ENCODE results near the gene CIAO2B.
"Not testable (repeated sequence)": the region's sequence is repeated elsewhere in the genome, so short reads cannot be mapped to it uniquely, and the experiment has no call there.

Gene CIAO2B

DNA sequence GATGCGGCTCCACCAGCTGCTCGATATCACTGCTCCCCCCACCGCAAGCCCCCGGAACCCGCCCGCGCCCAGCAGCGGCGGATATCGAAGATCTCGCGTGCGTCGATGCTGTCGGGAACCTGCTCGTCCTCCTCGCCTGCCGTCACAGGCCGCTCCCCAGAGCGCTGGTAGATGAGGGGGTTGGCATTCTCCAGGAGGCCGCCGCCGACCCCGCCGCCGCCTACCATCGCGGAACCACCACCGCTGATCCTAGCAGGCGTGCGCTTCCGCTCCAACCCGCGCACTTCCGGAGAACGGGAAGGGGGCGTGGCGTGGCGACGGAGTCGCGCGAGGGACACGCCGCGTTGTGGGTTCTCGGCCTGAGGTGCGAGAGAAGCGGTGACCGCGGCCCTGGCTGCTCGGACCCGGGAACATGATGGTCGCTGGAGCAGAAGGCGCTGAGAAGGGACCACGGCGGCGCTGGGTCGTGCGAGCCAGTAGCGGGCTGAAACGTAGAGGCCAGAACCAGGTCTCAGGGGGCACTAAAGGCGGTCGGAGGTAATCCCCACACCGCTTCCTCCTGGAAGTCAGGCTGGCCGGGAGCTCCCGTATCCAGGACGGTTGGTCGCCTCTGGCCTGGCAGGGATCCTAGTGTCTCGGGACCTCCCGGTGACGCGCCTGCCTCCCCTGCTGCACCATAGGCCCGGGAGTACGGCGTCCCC lies at the start of gene CIAO2B:
Gene CIAO2B, minus strand, starts transcription at position 265 of the 701 bp plus-strand sequence. Its CDS starts 38 bp downstream, at position 227.
- peak; percentile 91 for DNase-seq

DNA sequence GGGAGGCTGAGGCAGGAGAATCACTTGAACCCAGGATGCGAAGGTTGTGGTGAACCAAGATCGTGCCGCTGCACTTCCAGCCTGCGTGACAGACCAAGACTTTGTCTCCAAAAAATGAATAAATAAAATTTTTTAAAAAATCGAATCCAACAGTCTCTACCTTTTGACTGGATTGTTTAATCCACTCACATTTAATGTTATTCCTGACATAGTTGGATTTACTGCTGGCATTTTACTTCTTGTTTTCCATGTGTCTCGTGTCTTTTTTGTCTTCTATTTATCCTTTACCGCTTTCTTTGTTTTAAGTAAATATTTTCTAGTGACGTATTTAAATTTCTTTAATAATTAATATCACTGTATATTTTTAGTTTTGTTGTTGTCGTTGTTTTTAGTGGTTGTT lies 48.8 kb upstream of the CIAO2B start:
- no peak for DNase-seq

DNA sequence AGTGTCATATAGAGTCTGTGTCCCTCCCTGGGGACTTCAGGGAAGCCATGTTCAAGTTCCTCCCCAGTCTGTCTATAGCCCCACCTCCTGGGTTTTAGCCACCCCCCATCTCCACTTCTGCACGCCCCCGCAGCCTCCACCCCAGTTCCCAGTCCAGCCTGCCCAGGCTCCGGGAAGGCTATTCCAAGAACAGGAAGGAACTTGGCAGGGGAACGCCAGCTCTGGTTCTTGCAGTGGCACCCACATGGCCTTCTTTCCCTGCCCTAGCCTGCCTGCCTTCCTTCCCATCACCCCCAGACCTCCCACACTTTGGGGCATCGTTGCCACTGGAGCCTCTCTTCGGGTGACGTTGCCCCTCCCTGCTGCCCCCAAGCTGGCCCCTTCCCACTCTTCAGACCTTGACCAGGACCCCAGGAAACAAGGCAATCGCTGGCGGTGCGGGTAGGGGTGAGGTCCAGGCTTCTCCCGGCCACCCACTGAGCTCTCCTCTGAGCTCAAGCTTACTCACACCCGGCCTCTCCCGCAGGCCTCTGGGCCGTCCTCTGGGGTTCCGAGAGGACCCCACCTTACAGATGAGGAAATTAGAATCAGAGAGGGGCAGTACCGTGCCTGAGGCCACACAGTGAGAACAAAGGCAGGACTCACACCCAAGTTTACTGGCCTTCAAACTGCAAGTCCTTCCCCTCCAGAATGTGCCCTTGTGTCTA lies 45.0 kb upstream of the CIAO2B start:
- DNase-seq: no peak

DNA sequence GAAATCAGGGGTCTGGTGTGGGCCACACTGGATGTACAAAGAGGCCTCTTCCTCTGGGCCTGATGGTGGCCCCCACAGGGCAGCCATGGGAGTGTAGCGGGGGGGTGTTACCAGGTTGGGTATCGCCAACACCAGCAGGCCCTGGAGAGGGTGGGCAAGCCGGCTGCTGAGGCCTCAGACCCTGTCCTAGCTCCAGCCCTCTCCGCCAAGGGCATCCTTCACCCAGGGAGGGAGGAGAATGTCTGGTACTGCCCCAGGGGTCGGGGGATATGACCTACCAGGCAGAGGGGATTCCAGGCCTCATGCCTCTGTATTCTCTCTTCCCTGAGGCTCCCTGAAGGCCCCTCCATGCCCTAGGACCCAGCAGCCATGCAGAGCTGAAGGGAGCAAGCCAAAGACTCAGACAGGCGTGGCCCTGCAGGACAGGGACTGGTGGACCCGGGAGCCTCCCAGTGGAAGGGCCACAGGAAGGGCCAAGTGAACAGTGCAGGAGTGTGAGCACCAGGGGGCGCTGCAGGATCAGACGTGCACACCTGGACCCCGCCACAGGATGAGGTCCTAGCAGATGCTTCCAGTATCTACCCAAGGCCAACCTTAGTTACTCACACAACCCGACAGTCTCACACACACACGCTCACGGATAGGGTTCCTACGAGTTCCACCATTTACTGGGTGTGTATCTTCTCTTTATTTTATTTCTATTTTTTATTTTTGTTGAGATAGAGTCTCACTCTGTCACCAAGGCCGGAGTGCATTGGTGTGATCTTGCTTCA lies 43.3 kb upstream of the CIAO2B start:
- peak; percentile 90 for DNase-seq

DNA sequence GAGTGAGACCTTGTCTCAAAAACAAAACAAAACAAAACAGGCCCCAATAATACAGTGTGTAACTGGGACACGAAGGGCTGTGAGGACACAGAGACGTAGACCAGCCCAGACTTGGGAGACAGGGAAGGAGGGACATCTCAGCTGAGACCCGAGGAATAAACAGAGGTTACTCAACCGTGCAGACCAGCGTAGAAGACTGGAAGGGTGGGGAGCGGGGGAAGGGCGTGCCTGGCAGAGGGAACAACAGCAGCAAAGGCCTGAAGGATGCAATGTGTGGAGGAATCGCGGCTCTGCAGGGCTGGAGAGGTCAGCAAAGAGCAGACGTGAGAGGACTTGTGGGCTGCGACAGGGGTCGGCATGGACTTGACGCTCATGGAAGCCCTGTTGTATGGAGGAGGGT lies 42.5 kb upstream of the CIAO2B start:
- DNase-seq: no peak

DNA sequence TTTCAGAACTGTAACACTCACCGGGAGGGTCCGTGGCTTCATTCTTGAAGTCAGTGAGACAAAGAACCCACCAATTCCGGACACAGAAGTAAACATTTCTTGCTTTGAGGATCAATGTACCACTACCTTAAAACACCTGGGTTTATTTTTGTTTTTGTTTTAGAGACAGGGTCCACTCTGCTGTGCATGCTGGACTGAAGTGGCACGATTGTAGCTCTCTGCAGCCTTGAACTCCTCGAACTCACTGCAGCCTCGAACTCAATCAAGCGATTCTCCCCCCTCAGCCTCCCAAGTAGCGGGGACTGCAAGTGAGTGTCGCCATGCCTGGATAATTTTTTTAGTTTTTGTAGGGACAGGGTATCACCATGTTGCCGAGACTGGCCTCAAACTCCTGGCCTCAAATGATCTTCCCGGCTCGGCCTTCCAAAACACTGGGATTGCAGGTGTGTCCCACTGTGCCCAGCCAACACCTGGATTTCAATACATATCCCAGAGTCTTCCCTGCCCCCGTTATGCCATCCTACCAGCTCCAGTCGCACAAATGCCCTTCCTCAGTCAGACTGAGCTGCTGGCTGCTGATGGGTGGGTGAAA lies 41.2 kb upstream of the CIAO2B start:
- DNase-seq: no peak

DNA sequence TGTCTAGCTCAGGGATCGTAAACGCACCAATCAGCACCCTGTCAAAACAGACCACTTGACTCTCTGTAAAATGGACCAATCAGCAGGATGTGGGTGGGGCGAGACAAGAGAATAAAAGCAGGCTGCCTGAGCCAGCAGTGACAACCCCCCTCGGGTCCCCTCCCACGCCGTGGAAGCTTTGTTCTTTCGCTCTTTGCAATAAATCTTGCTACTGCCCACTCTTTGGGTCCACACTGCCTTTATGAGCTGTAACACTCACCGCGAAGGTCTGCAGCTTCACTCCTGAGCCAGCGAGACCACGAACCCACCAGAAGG lies 40.7 kb upstream of the CIAO2B start:
- peak; percentile 61 for DNase-seq

DNA sequence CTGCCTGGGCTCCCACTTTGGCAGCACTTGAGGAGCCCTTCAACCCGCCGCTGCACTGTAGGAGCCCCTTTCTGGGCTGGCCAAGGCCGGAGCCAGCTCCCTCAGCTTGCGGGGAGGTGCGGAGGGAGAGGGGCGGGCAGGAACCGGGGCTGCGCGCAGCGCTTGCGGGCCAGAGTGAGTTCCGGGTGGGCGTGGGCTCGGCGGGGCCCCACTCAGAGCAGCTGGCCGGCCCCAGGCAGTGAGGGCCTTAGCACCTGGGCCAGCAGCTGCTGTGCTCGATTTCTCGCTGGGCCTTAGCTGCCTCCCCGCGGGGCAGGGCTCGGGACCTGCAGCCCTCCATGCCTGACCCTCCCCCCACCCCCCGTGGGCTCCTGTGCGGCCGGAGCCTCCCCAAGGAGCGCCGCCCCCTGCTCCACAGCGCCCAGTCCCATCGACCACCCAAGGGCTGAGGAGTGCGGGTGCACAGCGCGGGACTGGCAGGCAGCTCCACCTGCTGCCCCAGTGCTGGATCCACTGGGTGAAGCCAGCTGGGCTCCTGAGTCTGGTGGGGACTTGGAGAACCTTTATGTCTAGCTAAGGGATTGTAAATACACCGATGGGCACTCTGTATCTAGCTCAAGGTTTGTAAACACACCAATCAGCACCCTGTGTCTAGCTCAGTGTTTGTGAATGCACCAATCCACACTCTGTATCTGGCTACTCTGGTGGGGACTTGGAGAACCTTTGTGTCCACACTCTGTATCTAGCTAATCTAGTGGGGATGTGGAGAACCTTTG lies 40.1 kb upstream of the CIAO2B start:
- DNase-seq: not testable (repeated sequence)

DNA sequence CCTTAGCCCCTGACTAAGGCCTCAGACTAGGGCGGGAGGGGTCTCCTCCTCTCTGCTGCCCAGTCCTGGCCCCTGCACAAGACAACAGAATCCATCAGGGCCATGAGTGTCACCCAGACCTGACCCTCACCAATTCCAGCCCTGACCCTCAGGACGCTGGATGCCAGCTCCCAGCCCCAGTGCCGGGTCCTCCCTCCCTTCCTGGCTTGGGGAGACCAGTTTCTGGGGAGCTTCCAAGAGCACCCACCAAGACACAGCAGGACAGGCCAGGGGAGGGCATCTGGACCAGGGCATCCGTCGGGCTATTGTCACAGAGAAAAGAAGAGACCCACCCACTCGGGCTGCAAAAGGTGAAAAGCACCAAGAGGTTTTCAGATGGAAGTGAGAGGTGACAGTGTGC lies 39.5 kb upstream of the CIAO2B start:
- DNase-seq: no peak

DNA sequence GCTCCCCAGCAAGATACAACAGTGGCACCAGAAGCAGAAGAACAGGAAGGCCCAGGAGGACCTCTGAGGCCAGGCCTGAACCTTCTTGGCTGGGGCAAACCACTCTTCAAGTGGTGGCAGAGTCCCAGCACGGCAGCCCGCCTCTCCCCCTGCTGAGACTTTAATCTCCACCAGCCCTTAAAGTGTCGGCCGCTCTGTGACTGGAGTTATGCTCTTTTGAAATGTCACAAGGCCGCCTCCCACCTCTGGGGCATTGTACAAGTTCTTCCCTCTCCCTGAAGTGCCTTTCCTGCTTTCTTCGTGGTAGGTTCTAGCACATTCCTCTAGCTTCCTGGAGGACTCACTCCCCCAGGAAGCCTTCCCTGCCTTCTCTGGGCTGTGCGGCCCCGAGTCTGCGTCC lies 38.8 kb upstream of the CIAO2B start:
- DNase-seq: no peak

DNA sequence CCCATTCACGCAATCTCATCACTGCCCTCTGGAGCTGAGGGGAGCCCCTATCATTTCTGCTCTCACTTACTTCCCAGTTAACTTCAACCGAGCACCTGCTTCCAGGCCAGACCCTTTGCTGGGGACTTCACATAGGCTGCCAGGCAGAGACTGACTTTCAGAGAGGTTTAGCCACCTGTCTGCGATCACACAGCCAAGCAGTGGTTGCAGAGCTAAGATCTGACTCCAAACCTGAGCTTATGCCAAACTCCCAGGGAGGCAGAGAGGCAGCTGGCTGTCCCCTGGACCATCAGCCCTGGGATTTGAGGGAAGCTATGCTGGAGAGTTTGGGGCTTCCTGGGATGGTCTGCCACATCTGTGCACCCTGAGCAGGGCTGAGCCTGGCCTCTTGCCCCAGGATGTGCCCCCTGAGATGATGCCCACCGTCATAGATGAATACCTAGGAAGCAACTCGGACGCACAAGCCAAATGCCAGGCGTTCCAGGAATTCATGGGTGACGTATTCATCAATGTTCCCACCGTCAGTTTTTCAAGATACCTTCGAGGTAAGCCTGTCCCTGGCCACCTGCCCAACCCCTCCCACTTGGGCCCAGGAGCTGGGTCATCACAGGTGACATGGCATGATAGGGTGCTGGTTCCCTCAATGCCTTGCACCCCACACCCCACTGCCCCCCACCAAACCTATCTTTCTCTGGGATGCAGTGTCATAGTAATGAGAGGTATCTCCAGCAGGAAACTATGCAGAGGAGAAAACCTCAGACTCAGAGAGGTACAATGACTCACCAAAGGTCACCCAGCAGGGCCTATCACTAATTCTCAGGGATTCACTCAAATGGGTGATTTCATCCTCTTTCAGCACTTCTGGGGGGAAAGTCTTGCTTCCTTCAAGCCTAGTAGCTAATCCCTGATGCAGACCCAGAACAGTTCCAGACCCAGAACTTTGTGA lies 36.8 kb upstream of the CIAO2B start:
- DNase-seq: no peak

DNA sequence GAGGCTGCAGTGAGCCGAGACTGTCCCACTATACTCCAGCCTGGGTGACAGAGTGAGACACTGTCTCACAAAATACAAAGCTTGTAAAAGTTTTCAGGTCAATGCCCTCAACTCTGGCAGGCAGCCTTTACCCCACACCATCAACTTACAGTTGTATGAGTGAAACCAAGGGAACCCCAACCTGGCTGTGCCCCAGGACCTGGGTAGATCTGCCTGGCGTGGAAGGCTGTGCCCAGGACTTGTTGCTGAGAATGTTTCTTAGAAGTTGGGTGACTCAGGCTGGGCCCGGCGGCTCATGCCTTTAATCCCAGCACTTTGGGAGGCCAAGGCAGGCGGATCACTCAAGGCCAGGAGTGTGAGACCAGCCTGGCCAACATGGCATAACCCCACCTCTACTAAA lies 34.6 kb upstream of the CIAO2B start:
- DNase-seq: no peak

DNA sequence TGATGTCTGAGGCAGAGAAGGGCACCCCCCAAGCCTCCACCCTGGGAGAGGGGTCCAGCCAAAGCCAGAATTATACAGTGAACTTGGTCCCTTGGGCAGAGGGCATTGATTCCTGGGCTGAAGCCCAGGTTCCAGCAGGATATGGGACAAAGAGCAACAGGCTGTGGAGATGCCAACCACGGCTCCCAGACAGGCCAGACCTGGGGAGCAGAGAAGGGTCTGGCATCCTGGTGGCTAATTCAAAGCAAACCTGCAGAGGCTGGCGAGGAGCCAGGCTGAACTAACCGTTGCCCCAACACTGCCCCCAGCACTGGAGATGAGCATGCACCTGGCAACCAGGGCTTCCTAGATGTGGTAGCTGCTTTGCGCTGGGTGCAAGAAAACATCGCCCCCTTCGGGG lies 29.8 kb upstream of the CIAO2B start:
- DNase-seq: no peak

DNA sequence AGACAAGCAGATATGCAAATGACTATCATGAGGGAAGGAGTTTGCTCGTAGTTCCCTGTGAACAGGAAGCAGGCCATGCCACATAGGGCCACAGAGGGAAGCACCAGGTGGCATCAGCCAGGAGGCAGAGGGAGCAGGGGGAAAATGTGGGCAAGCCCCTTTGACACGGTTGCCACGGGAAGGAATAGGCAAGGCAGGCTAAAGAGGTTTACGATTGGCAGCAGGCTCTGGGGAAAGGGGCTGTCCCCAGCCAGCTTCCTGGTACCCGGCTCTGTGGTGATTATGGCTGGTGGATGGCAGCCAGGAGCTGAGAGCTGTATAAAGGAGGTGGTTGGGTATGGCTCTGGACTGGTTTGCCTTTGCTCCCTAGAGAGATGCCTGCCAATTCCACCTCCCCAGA lies 27.7 kb upstream of the CIAO2B start:
- no peak for DNase-seq

DNA sequence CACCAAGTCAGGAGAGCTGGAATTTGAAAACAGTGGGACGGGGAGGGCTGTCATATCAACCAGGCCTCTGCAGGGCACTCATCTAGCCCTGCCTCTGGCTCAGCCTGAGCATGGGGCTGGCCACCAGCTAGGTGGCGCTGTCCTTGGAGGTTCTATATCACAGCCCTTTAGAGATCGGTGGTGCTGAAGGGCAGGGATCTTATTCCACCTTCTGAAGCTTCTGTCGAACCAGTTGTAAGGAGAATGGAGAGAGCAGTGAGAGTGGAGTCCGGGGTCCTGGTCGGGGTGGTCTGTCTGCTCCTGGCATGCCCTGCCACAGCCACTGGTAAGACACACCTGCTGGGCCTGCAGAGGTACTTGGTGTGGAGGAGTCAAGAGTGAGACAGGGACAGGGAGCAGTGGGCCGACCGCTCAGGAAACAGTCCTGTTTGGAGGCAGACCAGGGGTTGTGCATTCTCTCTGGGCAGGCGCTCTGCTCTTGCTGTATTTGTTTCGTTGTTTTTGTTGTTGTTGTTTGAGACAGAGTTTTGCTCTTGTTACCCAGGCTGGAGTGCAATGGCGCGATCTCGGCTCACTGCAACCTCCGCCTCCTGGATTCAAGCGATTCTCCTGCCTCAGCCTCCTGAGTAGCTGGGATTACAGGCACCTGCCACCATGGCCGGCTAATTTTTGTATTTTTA lies 27.0 kb upstream of the CIAO2B start, which contains the start of gene CES3:
Gene CES3, plus strand, starts transcription at position 202 of the 680 bp plus-strand sequence. Its CDS starts 42 bp downstream, at position 244.
- peak; percentile 71 for DNase-seq

DNA sequence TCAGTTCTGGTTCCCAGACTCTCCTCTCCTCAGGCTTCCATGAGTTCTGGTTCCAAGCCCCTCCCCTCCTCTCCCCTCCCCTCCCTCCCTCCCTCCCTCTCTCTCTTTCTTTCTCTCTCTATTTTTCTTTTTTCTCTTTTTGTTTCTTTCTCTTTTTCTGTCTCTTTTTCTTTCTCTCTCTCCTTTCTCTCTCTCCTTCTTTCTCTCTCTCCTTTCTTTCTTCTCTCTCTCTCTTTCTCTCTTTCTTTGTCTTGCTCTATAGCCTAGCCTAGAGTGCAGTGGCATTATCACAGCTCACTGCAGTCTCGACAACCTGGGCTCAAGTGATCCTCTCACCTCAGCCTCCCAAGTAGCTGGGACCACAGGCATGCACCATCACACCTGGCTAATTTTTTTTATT lies 26.1 kb upstream of the CIAO2B start:
- no peak for DNase-seq

DNA sequence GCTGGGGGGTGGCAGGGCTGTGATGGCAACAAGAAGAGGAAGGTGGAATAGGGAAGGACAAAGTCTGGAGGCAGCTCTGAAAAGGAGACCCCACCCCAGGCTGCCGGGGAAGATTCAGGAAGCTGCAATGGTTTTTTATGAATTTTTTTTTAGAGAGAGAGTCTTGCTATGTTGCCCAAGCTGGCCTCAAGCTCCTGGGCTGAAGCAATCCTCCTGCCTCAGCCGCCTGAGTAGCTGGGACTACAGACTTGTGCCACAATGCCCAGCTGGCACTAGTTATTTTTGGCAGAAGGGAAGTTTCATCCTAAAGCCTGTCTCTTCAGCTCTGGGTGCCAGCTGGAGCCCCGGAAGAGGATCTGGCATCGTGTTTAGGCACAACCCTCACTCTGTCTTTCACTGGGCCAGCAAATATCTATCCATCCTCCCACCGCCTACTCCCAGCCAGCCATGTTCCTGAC lies 25.5 kb upstream of the CIAO2B start:
- DNase-seq: no peak

DNA sequence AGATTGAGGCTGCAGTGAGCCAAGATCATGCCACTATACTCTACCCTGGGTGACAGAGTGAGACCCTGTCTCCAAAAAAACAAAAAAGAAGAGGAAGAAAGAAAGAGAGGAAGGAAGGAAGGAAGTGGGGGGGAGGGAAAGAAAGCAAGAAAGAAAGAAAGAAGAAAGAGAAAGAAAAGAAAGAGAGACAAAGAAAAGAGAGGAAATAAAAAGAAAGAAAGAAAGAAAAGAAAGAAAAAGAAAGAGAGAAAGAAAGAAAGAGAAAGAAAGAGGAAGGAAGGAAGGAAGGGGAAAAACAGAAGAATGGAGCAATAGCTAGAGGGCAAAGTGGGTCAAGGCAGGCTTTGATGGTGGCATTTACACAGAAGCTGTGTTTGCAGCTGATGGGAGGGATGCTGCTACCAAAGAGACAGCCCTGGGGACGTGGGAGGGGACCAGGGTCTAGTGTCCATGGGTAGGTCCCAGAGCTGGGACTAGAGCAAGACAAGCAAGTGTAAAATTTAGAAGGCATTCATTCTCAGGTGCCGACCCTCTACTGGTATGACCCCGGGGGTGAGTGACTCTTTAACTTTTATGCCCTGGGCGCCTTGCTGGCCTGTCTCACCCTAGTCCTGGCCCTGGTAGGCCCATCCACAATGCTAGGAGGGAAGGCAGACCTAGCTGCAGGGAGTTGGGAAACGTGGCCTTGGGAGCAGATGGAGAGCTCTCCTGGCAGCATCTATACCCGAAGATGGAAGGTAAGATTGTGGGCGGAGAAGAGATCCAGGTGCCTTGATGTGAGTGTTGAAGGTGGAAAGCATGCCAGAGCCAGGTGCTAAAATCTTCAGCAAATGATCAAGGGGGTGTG lies 24.9 kb upstream of the CIAO2B start:
- no peak for DNase-seq

DNA sequence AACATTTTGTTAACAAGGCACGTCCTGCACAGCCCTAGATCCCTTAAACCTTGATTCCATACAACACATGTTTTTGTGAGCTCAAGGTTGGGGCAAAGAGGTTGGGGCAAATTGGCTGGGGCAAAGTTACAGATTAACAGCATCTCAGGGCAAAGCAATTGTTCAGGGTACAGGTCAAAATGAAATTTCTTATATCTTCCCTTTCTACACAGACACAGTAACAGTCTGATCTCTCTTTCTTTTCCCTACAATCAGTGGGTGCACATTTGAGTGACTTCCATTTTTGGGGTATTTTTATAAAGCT lies 21.9 kb upstream of the CIAO2B start:
- not testable (repeated sequence) for DNase-seq
